HG03108 (cell line): ENCODE measurements around the gene IGSF3.
"Not testable (repeated sequence)": the region's sequence is repeated elsewhere in the genome, so short reads cannot be mapped to it uniquely, and the experiment has no call there.

Source experiments
- ATAC-seq: cut with Tn5 transposase; IDR thresholded peaks from one replicate; pipeline ENCODE4 v1.9.1; 2021; ENCODE audit warnings: moderate library complexity; ENCODE audit not compliant: unreplicated experiment

The IGSF3 gene

GRCh38 chr1:116603646-116604045, 63.9 kb downstream of the IGSF3 start:
- ATAC-seq = not testable (repeated sequence)

- not testable (repeated sequence) for ATAC-seq
Observed at GRCh38 chr1:116599369-116599768, 68.2 kb downstream of the IGSF3 start.

GRCh38 chr1:116598420-116599036, 69.0 kb downstream of the IGSF3 start:
- not testable (repeated sequence) for ATAC-seq

GRCh38 chr1:116597388-116597787, 70.1 kb downstream of the IGSF3 start:
- ATAC-seq = peak; percentile 68

- not testable (repeated sequence) for ATAC-seq
Observed at GRCh38 chr1:116596742-116597307, 70.7 kb downstream of the IGSF3 start.

- ATAC-seq = peak; percentile 56
Observed at GRCh38 chr1:116595946-116596741, 71.4 kb downstream of the IGSF3 start.

- ATAC-seq = not testable (repeated sequence)
Observed at GRCh38 chr1:116595065-116595840, 72.3 kb downstream of the IGSF3 start.

- not testable (repeated sequence) for ATAC-seq
Observed at GRCh38 chr1:116593977-116594376, 73.6 kb downstream of the IGSF3 start.

GRCh38 chr1:116593401-116593800, 74.1 kb downstream of the IGSF3 start:
- ATAC-seq = not testable (repeated sequence)

GRCh38 chr1:116591951-116592605, 75.5 kb downstream of the IGSF3 start:
- ATAC-seq = not testable (repeated sequence)

GRCh38 chr1:116591006-116591950, 76.3 kb downstream of the IGSF3 start:
- ATAC-seq = not testable (repeated sequence)

GRCh38 chr1:116590359-116591005, 77.1 kb downstream of the IGSF3 start:
- ATAC-seq = not testable (repeated sequence)

GRCh38 chr1:116589101-116589735, 78.3 kb downstream of the IGSF3 start:
- ATAC-seq = not testable (repeated sequence)

- ATAC-seq = no peak
Observed at GRCh38 chr1:116587501-116588227, 79.9 kb downstream of the IGSF3 start.

- peak; percentile 45 for ATAC-seq
Observed at GRCh38 chr1:116586741-116587143, 80.8 kb downstream of the IGSF3 start.

GRCh38 chr1:116585886-116586285, 81.6 kb downstream of the IGSF3 start:
- ATAC-seq = no peak

GRCh38 chr1:116581323-116581885, 86.1 kb downstream of the IGSF3 start:
- ATAC-seq = no peak
